ENCODE data around the gene ADAM10. TPM values are rescaled to one million over a fixed set of nuclear protein-coding genes. Genes with fewer than 3 reads are reported as not detected.
A peak's percentile ranks its signal among the peaks of the same experiment; 100 is the strongest.

Gene ADAM10
- total RNA-seq, 6 experiments from 2014 or later, result 155 to 227 (median 196) TPM

- no peak for DNase-seq
- Mint-ChIP-seq H3K9me3 (peaks cover 19% of the 10 kb centered on the region), H3K36me3 (ENCODE audit: low read depth) (peaks cover 29% of the 10 kb centered on the region), H3K4me1 (ENCODE audit: low read depth) (peaks cover 42% of the 10 kb centered on the region), H3K4me3 (no peak overlapping the region), H3K27ac (0 out of 2 replicates have a peak overlapping the region, but pooled peaks have one; percentile 22), H3K27me3 (ENCODE audit: insufficient read depth) (no peaks in the 10 kb centered on the region; the same call in 1 of the 2 replicates)
- TF ChIP-seq CTCF (IDR thresholded peaks at IDR 0.05), result no peak
These were observed 45.9 kb downstream of the ADAM10 start for GRCh38 chr15:58703610-58704009.

GRCh38 chr15:58702233-58702632 lies 47.3 kb downstream of the ADAM10 start:
- no peak for DNase-seq
- Mint-ChIP-seq H3K27me3 (ENCODE audit: insufficient read depth) (no peaks in the 10 kb centered on the region; the same call in 1 of the 2 replicates), H3K36me3 (ENCODE audit: low read depth) (peaks cover 43% of the 10 kb centered on the region), H3K4me1 (ENCODE audit: low read depth) (peaks cover 42% of the 10 kb centered on the region), H3K9me3 (peaks cover 25% of the 10 kb centered on the region), H3K27ac (no peak overlapping the region), H3K4me3 (no peak overlapping the region)
- no peak for TF ChIP-seq CTCF (IDR thresholded peaks at IDR 0.05)

GRCh38 chr15:58701376-58701775 lies 48.1 kb downstream of the ADAM10 start:
- Mint-ChIP-seq H3K27me3 (ENCODE audit: insufficient read depth) (no peaks in the 10 kb centered on the region; the same call in 1 of the 2 replicates), H3K4me1 (ENCODE audit: low read depth) (peaks cover 42% of the 10 kb centered on the region), H3K36me3 (ENCODE audit: low read depth) (peaks cover 43% of the 10 kb centered on the region), H3K27ac (no peak overlapping the region), H3K4me3 (no peak overlapping the region), H3K9me3 (peaks cover 25% of the 10 kb centered on the region)
- no peak for DNase-seq
- TF ChIP-seq CTCF (IDR thresholded peaks at IDR 0.05), result no peak

- peaks cover 25% of the 10 kb centered on the region for H3K9me3 Mint-ChIP-seq
- H3K4me3 Mint-ChIP-seq, result no peak overlapping the region
- H3K27ac Mint-ChIP-seq, result no peak overlapping the region
- no peak for DNase-seq
- peaks cover 43% of the 10 kb centered on the region for H3K36me3 Mint-ChIP-seq (ENCODE audit: low read depth)
- TF ChIP-seq CTCF (IDR thresholded peaks at IDR 0.05), result no peak
- no peaks in the 10 kb centered on the region; the same call in 1 of the 2 replicates for H3K27me3 Mint-ChIP-seq (ENCODE audit: insufficient read depth)
- peaks cover 41% of the 10 kb centered on the region for H3K4me1 Mint-ChIP-seq (ENCODE audit: low read depth)
These were observed 49.7 kb downstream of the ADAM10 start for GRCh38 chr15:58699769-58700168.

GRCh38 chr15:58698887-58699641 lies 50.4 kb downstream of the ADAM10 start:
- Mint-ChIP-seq H3K9me3 (peaks cover 25% of the 10 kb centered on the region), H3K27ac (no peak overlapping the region), H3K36me3 (ENCODE audit: low read depth) (peaks cover 43% of the 10 kb centered on the region), H3K4me1 (ENCODE audit: low read depth) (peaks cover 36% of the 10 kb centered on the region), H3K4me3 (no peak overlapping the region), H3K27me3 (ENCODE audit: insufficient read depth) (no peaks in the 10 kb centered on the region; the same call in 1 of the 2 replicates)
- DNase-seq, result no peak
- no peak for TF ChIP-seq CTCF (IDR thresholded peaks at IDR 0.05)
